Measurements from ENCODE around the gene TTI1.

Gene TTI1

DNA sequence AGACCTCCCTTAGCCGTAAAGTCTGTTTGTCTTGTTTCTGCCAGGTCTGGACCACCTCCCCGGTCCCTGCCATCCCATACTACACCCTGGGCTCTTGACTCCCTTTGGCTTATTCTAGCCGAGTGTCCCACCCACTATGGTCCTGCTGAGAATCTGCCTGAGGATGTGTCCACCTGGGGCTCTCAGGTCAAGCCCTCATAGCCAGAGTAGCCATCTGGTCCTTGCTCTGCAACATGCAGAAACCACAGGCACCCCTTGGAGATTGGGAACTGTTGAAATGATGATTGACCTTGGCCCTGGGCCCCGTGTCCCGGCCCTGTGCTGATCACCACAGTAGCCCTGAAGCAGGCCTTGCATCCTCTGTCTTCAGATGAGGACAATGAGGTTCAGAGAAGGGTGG is 86.3 kb downstream of the TTI1 start:
- no peaks in the 10 kb centered on the region for H3K4me1 ChIP-seq (ENCODE audit: control insufficient read depth in 1 of 2, insufficient read depth in 1 of 2, low read depth in 1 of 2, low read length in 1 of 2)
- H3K4me3 ChIP-seq (ENCODE audit: low read depth in 1 of 2, low read length in 1 of 2) = no peak overlapping the region
- H3K27me3 ChIP-seq = no peaks in the 10 kb centered on the region
- no peaks in the 10 kb centered on the region for H3K36me3 ChIP-seq
- TF ChIP-seq, protein P1, sequence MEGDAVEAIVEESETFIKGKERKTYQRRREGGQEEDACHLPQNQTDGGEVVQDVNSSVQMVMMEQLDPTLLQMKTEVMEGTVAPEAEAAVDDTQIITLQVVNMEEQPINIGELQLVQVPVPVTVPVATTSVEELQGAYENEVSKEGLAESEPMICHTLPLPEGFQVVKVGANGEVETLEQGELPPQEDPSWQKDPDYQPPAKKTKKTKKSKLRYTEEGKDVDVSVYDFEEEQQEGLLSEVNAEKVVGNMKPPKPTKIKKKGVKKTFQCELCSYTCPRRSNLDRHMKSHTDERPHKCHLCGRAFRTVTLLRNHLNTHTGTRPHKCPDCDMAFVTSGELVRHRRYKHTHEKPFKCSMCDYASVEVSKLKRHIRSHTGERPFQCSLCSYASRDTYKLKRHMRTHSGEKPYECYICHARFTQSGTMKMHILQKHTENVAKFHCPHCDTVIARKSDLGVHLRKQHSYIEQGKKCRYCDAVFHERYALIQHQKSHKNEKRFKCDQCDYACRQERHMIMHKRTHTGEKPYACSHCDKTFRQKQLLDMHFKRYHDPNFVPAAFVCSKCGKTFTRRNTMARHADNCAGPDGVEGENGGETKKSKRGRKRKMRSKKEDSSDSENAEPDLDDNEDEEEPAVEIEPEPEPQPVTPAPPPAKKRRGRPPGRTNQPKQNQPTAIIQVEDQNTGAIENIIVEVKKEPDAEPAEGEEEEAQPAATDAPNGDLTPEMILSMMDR (IDR thresholded peaks at IDR 0.05) = no peak
- H3K27ac ChIP-seq = no peak overlapping the region
- H3K9me3 ChIP-seq = no peaks in the 10 kb centered on the region

DNA sequence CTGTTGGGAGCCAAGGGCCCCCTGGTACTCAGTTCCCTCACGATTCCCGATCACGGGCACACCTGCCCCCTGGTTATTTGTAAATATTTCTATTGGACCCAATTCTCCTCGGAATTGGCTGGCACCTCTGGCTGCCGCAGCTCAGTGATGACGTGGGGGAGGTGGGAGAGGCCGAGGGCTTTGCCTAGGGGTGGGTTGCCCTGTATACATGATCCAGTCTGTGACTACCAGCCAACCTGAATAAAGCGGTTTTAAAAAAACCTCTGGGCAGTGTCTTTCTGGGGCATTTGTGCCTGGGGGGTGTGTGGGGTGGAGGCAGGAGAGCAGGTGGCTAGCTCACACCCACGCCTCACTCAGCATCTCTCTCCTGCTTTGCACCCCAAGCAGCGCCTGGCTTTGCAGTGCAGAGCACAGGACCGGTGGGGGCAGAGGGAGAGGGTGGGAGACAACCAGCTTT is 88.1 kb downstream of the TTI1 start:
- Histone ChIP-seq H3K4me1 (ENCODE audit: control insufficient read depth in 1 of 2, insufficient read depth in 1 of 2, low read depth in 1 of 2, low read length in 1 of 2) (no peaks in the 10 kb centered on the region), H3K4me3 (ENCODE audit: low read depth in 1 of 2, low read length in 1 of 2) (no peak overlapping the region), H3K27me3 (no peaks in the 10 kb centered on the region), H3K27ac (no peak overlapping the region), H3K9me3 (no peaks in the 10 kb centered on the region), H3K36me3 (no peaks in the 10 kb centered on the region)
- TF ChIP-seq, protein P1 (IDR thresholded peaks at IDR 0.05) = no peak

- Histone ChIP-seq H3K27ac (no peak overlapping the region), H3K9me3 (no peaks in the 10 kb centered on the region), H3K36me3 (no peaks in the 10 kb centered on the region), H3K27me3 (no peaks in the 10 kb centered on the region), H3K4me3 (ENCODE audit: low read depth in 1 of 2, low read length in 1 of 2) (no peak overlapping the region), H3K4me1 (ENCODE audit: control insufficient read depth in 1 of 2, insufficient read depth in 1 of 2, low read depth in 1 of 2, low read length in 1 of 2) (no peaks in the 10 kb centered on the region)
- TF ChIP-seq, protein P1 (IDR thresholded peaks at IDR 0.05) = no peak
Observed at GRCh38 chr20:37944456-37944981, 88.7 kb downstream of the TTI1 start.

- Histone ChIP-seq H3K4me3 (ENCODE audit: low read depth in 1 of 2, low read length in 1 of 2) (no peak overlapping the region), H3K9me3 (no peaks in the 10 kb centered on the region), H3K4me1 (ENCODE audit: control insufficient read depth in 1 of 2, insufficient read depth in 1 of 2, low read depth in 1 of 2, low read length in 1 of 2) (no peaks in the 10 kb centered on the region), H3K27ac (no peak overlapping the region), H3K36me3 (no peaks in the 10 kb centered on the region), H3K27me3 (no peaks in the 10 kb centered on the region)
- TF ChIP-seq, protein P1 (IDR thresholded peaks at IDR 0.05) = no peak
Observed at GRCh38 chr20:37943501-37944455, 89.5 kb downstream of the TTI1 start.

GRCh38 chr20:37943033-37943432 is 90.2 kb downstream of the TTI1 start:
- Histone ChIP-seq H3K27me3 (no peaks in the 10 kb centered on the region), H3K4me1 (ENCODE audit: control insufficient read depth in 1 of 2, insufficient read depth in 1 of 2, low read depth in 1 of 2, low read length in 1 of 2) (no peaks in the 10 kb centered on the region), H3K4me3 (ENCODE audit: low read depth in 1 of 2, low read length in 1 of 2) (no peak overlapping the region)

More at GRCh38 chr20:37943033-37943432, 90.2 kb downstream of the TTI1 start:
- TF ChIP-seq, protein P1 (IDR thresholded peaks at IDR 0.05) = no peak
- Histone ChIP-seq H3K36me3 (no peaks in the 10 kb centered on the region), H3K27ac (no peak overlapping the region), H3K9me3 (no peaks in the 10 kb centered on the region)

Measured in neutrophil (primary cell).